HEK293T (cell line): ENCODE data around the gene TNFSF12.

ENCODE experiments used
- CTCF ChIA-PET: fragments of 350-600 bp; formaldehyde crosslinking; extraction: SDS; loops from one replicate; lab custom pipeline; 2021; ENCODE audit warnings: antibody characterized with exemption, inconsistent platforms; lab: Yijun Ruan, JAX
- POLR2A ChIA-PET: fragments of 350-600 bp; formaldehyde crosslinking; extraction: SDS; loops from one replicate; lab custom pipeline; 2020; ENCODE audit warnings: antibody characterized with exemption, inconsistent platforms; lab: Yijun Ruan, JAX
- DNase-seq: peaks from one replicate; pipeline ENCODE4 v3.0.0; 2012; ENCODE audit warnings: mixed read lengths; ENCODE audit errors: extremely low spot score
- ARNT ChIP-seq: fragments of 450-650 bp; IDR thresholded peaks from 2 replicates; pipeline ENCODE4 v1.6.1; 2017; ENCODE audit warnings: mild to moderate bottlenecking
- BHLHE40 ChIP-seq: fragments of 450-650 bp; IDR thresholded peaks from 2 replicates; pipeline ENCODE4 v1.6.1; 2016; ENCODE audit warnings: mild to moderate bottlenecking, moderate library complexity, borderline replicate concordance
- CTBP1 ChIP-seq: fragments of 450-650 bp; IDR thresholded peaks from 2 replicates; pipeline ENCODE4 v1.6.1; 2016; ENCODE audit warnings: borderline replicate concordance
- ELF4 ChIP-seq: fragments of 450-650 bp; IDR thresholded peaks from 2 replicates; pipeline ENCODE4 v1.6.1; 2017; ENCODE audit warnings: antibody characterized with exemption
- FOXA1 ChIP-seq: fragments of 450-650 bp; IDR thresholded peaks from 2 replicates; pipeline ENCODE4 v1.6.1; 2016; ENCODE audit warnings: mild to moderate bottlenecking
- FOXK2 ChIP-seq: fragments of 450-650 bp; IDR thresholded peaks from 2 replicates; pipeline ENCODE4 v1.6.1; 2016; ENCODE audit warnings: mild to moderate bottlenecking
- FOXM1 ChIP-seq: fragments of 450-650 bp; IDR thresholded peaks from 2 replicates; pipeline ENCODE4 v1.6.1; 2017; ENCODE audit warnings: mild to moderate bottlenecking, borderline replicate concordance
- HDGF ChIP-seq: fragments of 450-650 bp; IDR thresholded peaks from 2 replicates; pipeline ENCODE4 v1.6.1; 2017; ENCODE audit warnings: antibody characterized with exemption, borderline replicate concordance
- L3MBTL2 ChIP-seq: fragments of 450-650 bp; conservative IDR thresholded peaks from 2 replicates; pipeline ENCODE4 v1.6.1; 2016; ENCODE audit warnings: mild to moderate bottlenecking
- LEF1 ChIP-seq: fragments of 450-650 bp; IDR thresholded peaks from 2 replicates; pipeline ENCODE4 v1.6.1; 2017; ENCODE audit warnings: mild to moderate bottlenecking, borderline replicate concordance
- NFRKB ChIP-seq: fragments of 450-650 bp; IDR thresholded peaks from 2 replicates; pipeline ENCODE4 v1.6.1; 2016; ENCODE audit warnings: mild to moderate bottlenecking, moderate library complexity
- PKNOX1 ChIP-seq: fragments of 450-650 bp; IDR thresholded peaks from 2 replicates; pipeline ENCODE4 v1.6.1; 2016
- SP1 ChIP-seq: fragments of 450-650 bp; IDR thresholded peaks from 2 replicates; pipeline ENCODE4 v1.6.1; 2017
- SUZ12 ChIP-seq: fragments of 450-650 bp; IDR thresholded peaks from 2 replicates; pipeline ENCODE4 v1.6.1; 2016; ENCODE audit warnings: mild to moderate bottlenecking
- TARDBP ChIP-seq: fragments of 450-650 bp; IDR thresholded peaks from 2 replicates; pipeline ENCODE4 v1.6.1; 2016

Gene TNFSF12

DNA sequence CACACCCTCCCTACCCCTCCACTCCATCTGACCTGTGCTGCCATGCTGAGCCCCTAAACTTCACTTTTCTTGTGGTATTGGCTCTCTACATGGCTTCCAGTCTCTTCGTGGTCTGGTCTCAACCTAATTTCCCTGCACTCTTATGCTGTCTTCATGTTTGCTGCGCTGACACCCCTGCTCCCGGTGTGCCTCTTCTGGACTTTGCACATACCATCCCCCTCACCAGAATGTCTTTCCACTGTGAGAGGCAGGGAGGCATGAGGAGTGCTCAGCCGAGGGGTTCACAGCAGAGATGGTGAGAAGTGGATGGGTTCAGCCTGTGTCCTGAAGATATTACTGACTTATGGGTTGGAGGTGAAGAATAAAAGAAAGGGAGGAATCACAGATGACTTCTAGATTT, 2.5 kb downstream of the TNFSF12 start:
- ChIA-PET CTCF (interaction anchor here (1.2 kb wide), 1 partner anchor 9 kb away, joined by 4 read pairs; no protein-coding TSS in a partner anchor), POLR2A (interaction anchor here (1.0 kb wide), 1 partner anchor 9 kb away, joined by 5 read pairs; no protein-coding TSS in a partner anchor)
- DNase-seq, result no peak
- TF ChIP-seq FOXK2, result no peak
- no peak for TF ChIP-seq FOXM1

DNA sequence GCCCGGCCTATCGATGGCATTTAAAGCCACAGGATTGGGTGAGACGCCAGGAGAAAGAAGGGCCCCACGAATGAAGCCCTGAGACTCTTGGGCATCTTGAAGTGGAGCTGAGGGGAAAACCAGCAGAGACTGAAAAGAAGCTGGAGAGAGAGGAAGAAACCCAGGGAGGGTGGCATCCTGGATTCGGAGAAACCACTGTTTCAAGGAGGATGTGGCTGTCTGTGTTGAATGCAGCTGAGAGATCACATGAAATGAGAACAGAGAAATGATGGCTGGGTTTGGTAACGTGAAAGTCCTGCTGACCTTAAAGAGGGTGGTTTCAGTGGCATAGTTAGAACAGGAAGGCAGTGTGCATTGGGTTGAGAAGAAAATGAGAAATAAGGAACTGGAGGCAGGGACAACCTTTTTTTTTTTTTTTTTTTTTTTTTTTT, 3.8 kb downstream of the TNFSF12 start:
- CTCF ChIA-PET, result interaction anchor here (1.2 kb wide), 1 partner anchor 8 kb away, joined by 4 read pairs; no protein-coding TSS in a partner anchor
- DNase-seq, result no peak
- POLR2A ChIA-PET, result no interaction called here
- no peak for TF ChIP-seq BHLHE40
- TF ChIP-seq SP1, result no peak
- no peak for TF ChIP-seq SUZ12
- no peak for TF ChIP-seq ELF4
- TF ChIP-seq FOXM1, result no peak
- no peak for TF ChIP-seq FOXK2

DNA sequence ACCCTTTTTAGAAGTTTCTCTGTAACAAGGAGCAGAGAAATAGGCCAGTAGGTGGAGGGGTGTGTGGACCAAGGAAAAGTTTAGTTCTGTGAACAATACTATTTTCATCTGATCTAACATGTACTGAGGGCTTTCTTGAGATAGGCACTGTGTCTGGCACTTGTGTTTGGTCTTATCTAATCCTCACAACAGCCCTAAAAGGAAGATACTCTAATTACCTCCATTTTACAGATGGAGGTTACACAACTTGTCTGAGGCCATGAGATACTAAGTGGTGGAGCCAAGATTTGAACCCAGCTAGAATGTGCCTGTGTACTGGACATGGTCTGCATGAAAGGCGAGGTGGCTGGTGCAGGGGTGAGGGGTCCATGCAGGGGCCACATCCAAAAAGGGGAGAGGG, 4.5 kb downstream of the TNFSF12 start:
- CTCF ChIA-PET, result no interaction called here
- TF ChIP-seq LEF1 (no peak), SP1 (no peak), PKNOX1 (no peak)
- no peak for DNase-seq
- POLR2A ChIA-PET, result no interaction called here

- ChIA-PET POLR2A (no interaction called here), CTCF (no interaction called here)
- TF ChIP-seq CTBP1 (no peak), LEF1 (no peak), HDGF (no peak), PKNOX1 (no peak), ELF4 (no peak)
- no peak for DNase-seq
Measured at GRCh38 chr17:7555320-7555948, 6.6 kb downstream of the TNFSF12 start.

DNA sequence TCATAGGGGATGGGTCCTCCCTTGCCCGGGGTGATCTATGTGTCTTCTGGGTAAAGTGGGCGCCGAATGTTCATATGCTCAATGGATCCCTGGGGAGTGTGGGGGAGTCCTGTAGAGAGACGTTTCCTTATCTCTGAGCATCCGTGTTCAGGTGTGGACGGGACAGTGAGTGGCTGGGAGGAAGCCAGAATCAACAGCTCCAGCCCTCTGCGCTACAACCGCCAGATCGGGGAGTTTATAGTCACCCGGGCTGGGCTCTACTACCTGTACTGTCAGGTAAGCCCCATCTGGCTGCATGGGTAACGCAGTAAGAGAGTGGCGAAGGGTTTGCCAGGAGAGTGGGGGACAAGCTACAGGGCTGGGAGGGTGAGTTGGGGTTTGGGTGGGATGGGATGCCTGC, 7.8 kb downstream of the TNFSF12 start:
- POLR2A ChIA-PET, result interaction anchor here (0.8 kb wide), 1 partner anchor 77 kb away, joined by 5 read pairs; the partner anchor contains the start of gene ZBTB4
- DNase-seq, result no peak
- TF ChIP-seq FOXA1 (no peak), CTBP1 (no peak), ELF4 (no peak), ARNT (no peak), L3MBTL2 (no peak), BHLHE40 (no peak), SP1 (no peak), SUZ12 (no peak), HDGF (no peak), TARDBP (no peak)
- CTCF ChIA-PET, result no interaction called here

DNA sequence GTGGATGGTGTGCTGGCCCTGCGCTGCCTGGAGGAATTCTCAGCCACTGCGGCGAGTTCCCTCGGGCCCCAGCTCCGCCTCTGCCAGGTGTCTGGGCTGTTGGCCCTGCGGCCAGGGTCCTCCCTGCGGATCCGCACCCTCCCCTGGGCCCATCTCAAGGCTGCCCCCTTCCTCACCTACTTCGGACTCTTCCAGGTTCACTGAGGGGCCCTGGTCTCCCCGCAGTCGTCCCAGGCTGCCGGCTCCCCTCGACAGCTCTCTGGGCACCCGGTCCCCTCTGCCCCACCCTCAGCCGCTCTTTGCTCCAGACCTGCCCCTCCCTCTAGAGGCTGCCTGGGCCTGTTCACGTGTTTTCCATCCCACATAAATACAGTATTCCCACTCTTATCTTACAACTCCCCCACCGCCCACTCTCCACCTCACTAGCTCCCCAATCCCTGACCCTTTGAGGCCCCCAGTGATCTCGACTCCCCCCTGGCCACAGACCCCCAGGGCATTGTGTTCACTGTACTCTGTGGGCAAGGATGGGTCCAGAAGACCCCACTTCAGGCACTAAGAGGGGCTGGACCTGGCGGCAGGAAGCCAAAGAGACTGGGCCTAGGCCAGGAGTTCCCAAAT, 8.4 kb downstream of the TNFSF12 start:
- DNase-seq, result no peak
- CTCF ChIA-PET, result no interaction called here
- no peak for TF ChIP-seq FOXA1
- no peak for TF ChIP-seq BHLHE40
- no peak for TF ChIP-seq L3MBTL2
- TF ChIP-seq PKNOX1, result no peak
- TF ChIP-seq LEF1, result no peak
- no peak for TF ChIP-seq NFRKB
- no peak for TF ChIP-seq HDGF
- no peak for TF ChIP-seq FOXM1
- no peak for TF ChIP-seq FOXK2
- no peak for TF ChIP-seq CTBP1
- POLR2A ChIA-PET, result interaction anchor here (0.8 to 1.7 kb wide), 3 partner anchors 26 to 129 kb away, joined by 3 to 6 read pairs (median 5); partner anchors contain the start of genes MPDU1 and ZBTB4
